Keratinocyte (primary cell): ENCODE measurements around the gene NDUFS7. TPM values are rescaled to one million over a fixed set of nuclear protein-coding genes. Genes with fewer than 3 reads are reported as not detected.
A peak's percentile ranks its signal among the peaks of the same experiment; 100 is the strongest.

Experiments
- DNase-seq: peaks from one replicate; pipeline ENCODE4 v3.0.0-alpha.2; 2011; ENCODE audit warnings: low read depth, missing footprints, low spot score
- FAIRE-seq: peaks from 2 replicates; lab custom pipeline; 2011; peaks lifted over from hg19 to GRCh38; lab: Jason Lieb, UNC
- H2AFZ ChIP-seq: 2 replicates; pipeline ENCODE4 v1.6.0; 2012; ENCODE audit warnings: low read length, control low read depth, inconsistent platforms; ENCODE audit not compliant: control insufficient read depth
- H3K27ac ChIP-seq: 2 replicates; pipeline ENCODE4 v1.5.1; 2011; ENCODE audit warnings: low read length; ENCODE audit not compliant: control insufficient read depth, insufficient read depth
- H3K27me3 ChIP-seq: 3 replicates; pipeline ENCODE4 v1.6.0; 2011; ENCODE audit warnings: low read length; ENCODE audit not compliant: control insufficient read depth, insufficient read depth; ENCODE audit errors: extremely low read depth
- H3K36me3 ChIP-seq, 2 experiments: 2 replicates in 1 of 2; 3 replicates in 1 of 2; pipeline ENCODE4 v1.5.1; 2011; ENCODE audit warnings: low read length in 2 of 2, mild to moderate bottlenecking in 1 of 2; ENCODE audit not compliant: control insufficient read depth in 2 of 2, insufficient read depth in 2 of 2; ENCODE audit errors: extremely low read depth in 1 of 2
- H3K4me1 ChIP-seq: 3 replicates; pipeline ENCODE4 v1.5.1; 2011; ENCODE audit warnings: low read length; ENCODE audit not compliant: control insufficient read depth, insufficient read depth; ENCODE audit errors: extremely low read depth
- H3K4me2 ChIP-seq: 3 replicates; pipeline ENCODE4 v1.6.0; 2011; ENCODE audit warnings: low read depth, low read length; ENCODE audit not compliant: control insufficient read depth, insufficient read depth; ENCODE audit errors: extremely low read depth
- H3K4me3 ChIP-seq, 3 experiments: fragments of 200-600 bp in 1 of 3; sonication (generic) in 1 of 3; 2 replicates in 2 of 3; 3 replicates in 1 of 3; pipeline ENCODE4 v1.5.1; 2011 to 2016; ENCODE audit warnings: low read length in 3 of 3, mild to moderate bottlenecking in 3 of 3, control low read depth in 2 of 3, inconsistent platforms in 1 of 3, low read depth in 1 of 3, mixed read lengths in 1 of 3, mixed run types in 1 of 3, moderate library complexity in 1 of 3; ENCODE audit not compliant: control insufficient read depth in 2 of 3, insufficient read depth in 2 of 3; ENCODE audit errors: extremely low read depth in 1 of 3
- H3K79me2 ChIP-seq: 2 replicates; pipeline ENCODE4 v1.6.0; 2012; ENCODE audit warnings: low read length; ENCODE audit not compliant: control insufficient read depth, insufficient read depth
- H3K9ac ChIP-seq: 3 replicates; pipeline ENCODE4 v1.6.0; 2011; ENCODE audit warnings: low read length; ENCODE audit not compliant: control insufficient read depth, insufficient read depth; ENCODE audit errors: extremely low read depth
- H3K9me1 ChIP-seq: 3 replicates; pipeline ENCODE4 v1.6.0; 2011; ENCODE audit warnings: low read length; ENCODE audit not compliant: control insufficient read depth, insufficient read depth; ENCODE audit errors: extremely low read depth
- H3K9me3 ChIP-seq: 2 replicates; pipeline ENCODE4 v1.5.1; 2012; ENCODE audit warnings: low read depth, low read length; ENCODE audit not compliant: control insufficient read depth
- H4K20me1 ChIP-seq: 3 replicates; pipeline ENCODE4 v1.6.0; 2011; ENCODE audit warnings: low read length; ENCODE audit not compliant: control insufficient read depth, insufficient read depth; ENCODE audit errors: extremely low read depth
- EZH2 ChIP-seq: IDR thresholded peaks from one replicate; pipeline ENCODE4 v1.6.1; 2012; ENCODE audit warnings: inconsistent platforms, mild to moderate bottlenecking, low read length, moderate library complexity
- dilution Hi-C: fragments of 300-500 bp; cut with MboI; formaldehyde crosslinking; loops from one replicate; pipeline ENCODE4 v1.7.0; 2020; ENCODE audit warnings: low sequenced_read_pairs; ENCODE audit not compliant: extremely low pct_ligation_motif_present
- polyA plus RNA-seq, 5 experiments: library from polyadenylated mRNA; depleted of rRNA in 3 of 5; stranded (reverse) in 3 of 5; stranded (forward) in 1 of 5; unstranded in 1 of 5; fragments of >200 nt; gene quantifications; 1 replicate in 1 of 5; 2 replicates in 3 of 5; 3 replicates in 1 of 5; pipeline versions ENCODE4 v1.2.1 to v1.2.3, GENCODE V29; 2011 to 2012; ENCODE audit warnings: missing spikeins in 2 of 5, low read depth in 1 of 5, low replicate concordance in 1 of 5
- TF ChIP-seq, protein P1 (sequence below), 3 experiments: IDR thresholded peaks in 1 of 3; conservative IDR thresholded peaks in 1 of 3; optimal IDR thresholded peaks in 1 of 3; 2 replicates in 2 of 3; 3 replicates in 1 of 3; pipeline versions ENCODE3 to v1.5.1; 2011; ENCODE audit warnings: low read length in 3 of 3, mild to moderate bottlenecking in 3 of 3, moderate library complexity in 2 of 3, control low read depth in 1 of 3, inconsistent platforms in 1 of 3; ENCODE audit not compliant: insufficient read depth in 2 of 3; ENCODE audit errors: extremely low read depth in 1 of 3

Gene NDUFS7
- polyA plus RNA-seq, 1 donor (not counting 4 experiments of a cell fraction or from before 2014, with no cell fraction given) = 23.2 TPM

DNA sequence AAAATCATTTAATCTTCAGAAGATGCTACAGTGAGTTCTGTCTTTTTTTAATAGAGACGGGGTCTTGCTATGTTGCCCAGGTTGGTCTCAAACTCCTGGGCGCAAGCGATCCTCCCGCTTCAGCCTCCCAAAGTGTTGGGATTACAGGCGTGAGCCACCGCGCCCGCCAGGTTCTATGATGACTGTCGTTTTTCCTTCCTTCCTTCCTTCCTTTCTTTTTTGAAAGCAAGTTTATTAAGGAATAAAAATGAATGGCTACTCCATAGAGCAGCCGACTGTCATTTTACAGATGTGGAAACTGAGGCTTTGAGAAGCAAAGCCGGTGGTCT is 18.1 kb downstream of the NDUFS7 start:
- dilution Hi-C loops = no loop called here
- H3K4me1 ChIP-seq = peaks cover 28% of the 10 kb centered on the region
- H3K9ac ChIP-seq = no peak overlapping the region
- FAIRE-seq (no peak), DNase-seq (no peak)
- TF ChIP-seq, protein P1, sequence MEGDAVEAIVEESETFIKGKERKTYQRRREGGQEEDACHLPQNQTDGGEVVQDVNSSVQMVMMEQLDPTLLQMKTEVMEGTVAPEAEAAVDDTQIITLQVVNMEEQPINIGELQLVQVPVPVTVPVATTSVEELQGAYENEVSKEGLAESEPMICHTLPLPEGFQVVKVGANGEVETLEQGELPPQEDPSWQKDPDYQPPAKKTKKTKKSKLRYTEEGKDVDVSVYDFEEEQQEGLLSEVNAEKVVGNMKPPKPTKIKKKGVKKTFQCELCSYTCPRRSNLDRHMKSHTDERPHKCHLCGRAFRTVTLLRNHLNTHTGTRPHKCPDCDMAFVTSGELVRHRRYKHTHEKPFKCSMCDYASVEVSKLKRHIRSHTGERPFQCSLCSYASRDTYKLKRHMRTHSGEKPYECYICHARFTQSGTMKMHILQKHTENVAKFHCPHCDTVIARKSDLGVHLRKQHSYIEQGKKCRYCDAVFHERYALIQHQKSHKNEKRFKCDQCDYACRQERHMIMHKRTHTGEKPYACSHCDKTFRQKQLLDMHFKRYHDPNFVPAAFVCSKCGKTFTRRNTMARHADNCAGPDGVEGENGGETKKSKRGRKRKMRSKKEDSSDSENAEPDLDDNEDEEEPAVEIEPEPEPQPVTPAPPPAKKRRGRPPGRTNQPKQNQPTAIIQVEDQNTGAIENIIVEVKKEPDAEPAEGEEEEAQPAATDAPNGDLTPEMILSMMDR (optimal IDR thresholded peaks at IDR 0.05 in 1 of 3, IDR thresholded peaks at IDR 0.05 in 1 of 3, conservative IDR thresholded peaks at IDR 0.05 in 1 of 3; ENCODE audit: extremely low read depth in 1 of 3, insufficient read depth in 2 of 3, low read length in 3 of 3) = no peak
- H3K27ac ChIP-seq = no peak overlapping the region
- no peaks in the 10 kb centered on the region for H3K79me2 ChIP-seq
- H3K9me3 ChIP-seq = no peaks in the 10 kb centered on the region
- H3K4me2 ChIP-seq = peak overlapping the region; percentile 0
- no peaks in the 10 kb centered on the region for H4K20me1 ChIP-seq
- H2AFZ ChIP-seq = no peak overlapping the region
- no peak overlapping the region for H3K4me3 ChIP-seq
- H3K36me3 ChIP-seq = no peaks in the 10 kb centered on the region
- peaks cover 5% of the 10 kb centered on the region for H3K27me3 ChIP-seq
- no peaks in the 10 kb centered on the region for H3K9me1 ChIP-seq

DNA sequence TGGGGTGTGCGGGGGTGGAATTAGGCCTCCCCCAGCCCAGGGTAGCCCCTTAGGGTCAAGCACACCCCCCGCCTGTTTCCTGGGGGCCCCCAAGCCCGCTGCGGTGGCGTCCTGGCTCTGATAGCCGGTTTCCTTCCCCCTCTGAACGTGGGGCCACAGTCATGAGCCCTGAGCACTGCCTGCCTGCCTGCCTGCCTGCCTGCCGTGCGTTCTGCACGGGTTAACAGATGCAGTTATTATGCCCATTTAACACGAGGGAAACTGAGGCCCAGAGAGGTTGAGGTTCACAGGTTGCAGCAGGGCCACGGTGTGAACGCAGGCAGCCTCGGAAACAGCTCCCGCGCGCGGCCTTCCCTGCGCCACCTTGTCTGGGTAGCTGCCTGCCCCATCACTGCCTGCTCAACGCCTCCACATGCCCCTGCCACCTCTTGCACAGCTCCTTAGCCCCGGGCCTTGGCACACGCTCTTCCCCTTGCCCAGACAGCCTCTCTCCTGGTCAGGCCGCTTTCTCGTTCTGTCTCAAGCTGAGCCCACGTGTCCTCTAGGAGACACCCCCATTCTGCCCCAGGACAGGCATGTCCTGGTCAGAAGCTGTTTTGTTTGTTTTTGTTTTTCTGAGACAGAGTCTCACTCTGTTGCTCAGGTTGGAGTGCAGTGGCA is 18.8 kb downstream of the NDUFS7 start:
- peak overlapping the region; percentile 56 for H3K4me2 ChIP-seq
- H3K4me1 ChIP-seq = peaks cover 29% of the 10 kb centered on the region

More for the DNA sequence above, 18.8 kb downstream of the NDUFS7 start:
- Histone ChIP-seq H3K9me3 (no peaks in the 10 kb centered on the region), H3K9ac (peak overlapping the region; percentile 52), H3K4me3 (no peak overlapping the region), H2AFZ (peak overlapping the region; percentile 76), H3K27ac (no peak overlapping the region), H3K79me2 (no peaks in the 10 kb centered on the region), H4K20me1 (no peaks in the 10 kb centered on the region), H3K27me3 (peaks cover 5% of the 10 kb centered on the region), H3K36me3 (no peaks in the 10 kb centered on the region), H3K9me1 (no peaks in the 10 kb centered on the region)
- no peak for DNase-seq
- no peak for FAIRE-seq
- TF ChIP-seq, protein P1 (optimal IDR thresholded peaks at IDR 0.05 in 1 of 3, IDR thresholded peaks at IDR 0.05 in 1 of 3, conservative IDR thresholded peaks at IDR 0.05 in 1 of 3; ENCODE audit: extremely low read depth in 1 of 3, insufficient read depth in 2 of 3, low read length in 3 of 3) = peak in 1 of 3 experiments; percentile 15
- TF ChIP-seq EZH2 = no peak
- dilution Hi-C loops = no loop called here
